Aorta (tissue), 5 donors: ENCODE measurements around the gene SUCO. TPM values are rescaled to one million over a fixed set of nuclear protein-coding genes. Genes with fewer than 3 reads are reported as not detected.
"Not testable (repeated sequence)": the region's sequence is repeated elsewhere in the genome, so short reads cannot be mapped to it uniquely, and the experiment has no call there.

ENCODE experiments used
- ATAC-seq: fragments of 200-7000 bp; cut with Tn5 transposase; one replicate; pipeline ENCODE4 v1.9.1; 2022; ENCODE audit warnings: moderate library complexity; ENCODE audit not compliant: low FRiP score
- DNase-seq, 2 donors: peaks; one replicate each; pipeline ENCODE4 v3.0.0-alpha.2; 2020
- H3K27ac ChIP-seq, 2 donors: one replicate each; pipeline ENCODE4 v1.5.1; 2013; ENCODE audit warnings: low read length in 2 of 2, mild to moderate bottlenecking in 2 of 2, moderate library complexity in 2 of 2, control low read depth in 1 of 2, inconsistent platforms in 1 of 2, low read depth in 1 of 2
- H3K27me3 ChIP-seq, 2 donors: one replicate each; pipeline ENCODE4 v1.6.1; 2013; ENCODE audit warnings: control low read depth in 1 of 2, low read length in 1 of 2, mild to moderate bottlenecking in 1 of 2, moderate library complexity in 1 of 2; ENCODE audit not compliant: insufficient read depth in 2 of 2, control insufficient read depth in 1 of 2
- H3K36me3 ChIP-seq, 2 donors: one replicate each; pipeline ENCODE4 v1.6.1; 2013; ENCODE audit warnings: control low read depth in 1 of 2, low read length in 1 of 2, mild to moderate bottlenecking in 1 of 2; ENCODE audit not compliant: insufficient read depth in 2 of 2, control insufficient read depth in 1 of 2
- H3K4me1 ChIP-seq, 2 donors: one replicate each; pipeline ENCODE4 v1.6.1; 2013; ENCODE audit warnings: low read length in 2 of 2, control low read depth in 1 of 2, mild to moderate bottlenecking in 1 of 2, moderate library complexity in 1 of 2; ENCODE audit not compliant: insufficient read depth in 2 of 2, control insufficient read depth in 1 of 2
- H3K4me3 ChIP-seq, 2 donors: one replicate each; pipeline ENCODE4 v1.5.1; 2013; ENCODE audit warnings: low read length in 2 of 2, control low read depth in 1 of 2, mild to moderate bottlenecking in 1 of 2
- H3K9me3 ChIP-seq: one replicate; pipeline ENCODE4 v1.6.1; 2013; ENCODE audit warnings: mild to moderate bottlenecking, low read length; ENCODE audit not compliant: control insufficient read depth
- WGBS, 2 donors: extraction: QIAGEN DNeasy Blood & Tissue Kit; methylation state at CpG; one replicate each; pipeline ENCODE4 v1.1.7; 2013; 5-methylcytosine and 5-hydroxymethylcytosine counted together
- intact Hi-C, 2 donors: fragments of 100-400 bp; cut with DNase I; formaldehyde crosslinking; loops; one replicate each; pipeline versions ENCODE4 v1.14.2 to v1.15.0; 2022
- polyA plus RNA-seq, 2 donors: library from polyadenylated mRNA; stranded (reverse); fragments of 200-250 nt; gene quantifications; one replicate each; pipeline ENCODE4 v1.2.3, GENCODE V29; 2013
- total RNA-seq, 2 donors: library from RNA; stranded (reverse); fragmentation: NEBNext Ultra II Directional; extraction: Animal tissue kit (Norgen Biotek cat#: 25700); gene quantifications; one replicate each; pipeline ENCODE4 v1.2.1, GENCODE V29; 2021
- donor health status: healthy with polysubstance abuse.
- donor health status: Bipolar disorder and iron deficiency.
- donor health status: DM: no; HTN: no; CAD: no.
- donor health status: DM: no; HTN: no; CAD: no.
- donor health status: DM: yes; HTN: yes; CAD: no.

The SUCO gene
- total and polyA plus RNA-seq, 4 donors, result 7.4 to 37.7 (median 22.9) TPM

DNA sequence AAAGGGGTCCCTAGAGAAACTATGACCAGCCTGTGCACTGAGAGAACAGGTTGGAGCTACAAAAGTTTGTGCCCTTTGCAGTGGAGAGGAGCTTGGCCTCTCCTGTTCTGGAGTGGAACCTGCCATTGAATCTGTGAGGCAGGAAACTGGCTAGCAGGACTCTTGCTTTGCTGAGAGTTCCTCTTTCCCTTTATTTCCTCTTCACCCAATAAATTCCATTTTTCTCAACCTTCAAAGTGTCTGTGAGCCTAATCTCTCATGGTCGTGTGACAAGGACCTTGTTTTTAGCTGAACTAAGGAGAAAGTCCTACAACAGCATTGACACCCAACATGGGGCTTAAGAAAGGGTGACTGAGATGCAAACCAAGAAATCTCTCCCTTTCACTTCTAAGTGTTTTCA is 83.2 kb downstream of the SUCO start:
- no peaks in the 10 kb centered on the region for H3K4me1 ChIP-seq
- DNase-seq, result no peak
- peaks cover 5% of the 10 kb centered on the region for H3K9me3 ChIP-seq
- WGBS, 2 donors, result 64 to 69% methylated on average over 1 of the region's 1 CpG
- no peak for ATAC-seq
- no peaks in the 10 kb centered on the region for H3K36me3 ChIP-seq
- intact Hi-C loops, result no loop called here
- H3K27ac ChIP-seq, result no peak overlapping the region
- H3K27me3 ChIP-seq, result no peaks in the 10 kb centered on the region
- H3K4me3 ChIP-seq, result no peak overlapping the region

DNA sequence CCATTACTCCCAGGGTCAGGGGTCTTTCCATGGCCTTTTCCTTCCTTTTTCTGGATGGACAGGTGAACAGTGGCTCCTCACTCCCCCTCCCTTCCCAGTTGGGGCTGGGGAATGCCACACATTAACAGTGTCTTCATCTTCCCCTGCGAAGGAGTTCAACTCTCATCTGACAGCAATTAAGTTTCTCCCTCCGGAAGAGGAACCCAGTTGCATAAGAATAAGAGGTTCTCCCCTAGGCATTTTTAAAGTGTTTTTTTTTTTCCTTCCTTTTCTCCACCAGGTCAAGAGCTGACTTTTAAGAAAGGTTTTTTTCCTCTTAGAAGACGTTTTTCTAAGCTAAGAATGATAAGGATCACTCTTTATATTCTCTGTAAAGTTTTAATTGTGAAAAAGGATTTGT is 83.7 kb downstream of the SUCO start:
- no peaks in the 10 kb centered on the region for H3K27me3 ChIP-seq
- no peaks in the 10 kb centered on the region for H3K36me3 ChIP-seq
- H3K9me3 ChIP-seq, result peaks cover 5% of the 10 kb centered on the region
- WGBS, 2 donors, result 54 to 61% methylated on average over 3 of the region's 3 CpGs
- DNase-seq, result no peak
- intact Hi-C loops, result no loop called here
- H3K27ac ChIP-seq, result no peak overlapping the region
- no peak for ATAC-seq
- H3K4me3 ChIP-seq, result no peak overlapping the region
- H3K4me1 ChIP-seq, result no peaks in the 10 kb centered on the region

DNA sequence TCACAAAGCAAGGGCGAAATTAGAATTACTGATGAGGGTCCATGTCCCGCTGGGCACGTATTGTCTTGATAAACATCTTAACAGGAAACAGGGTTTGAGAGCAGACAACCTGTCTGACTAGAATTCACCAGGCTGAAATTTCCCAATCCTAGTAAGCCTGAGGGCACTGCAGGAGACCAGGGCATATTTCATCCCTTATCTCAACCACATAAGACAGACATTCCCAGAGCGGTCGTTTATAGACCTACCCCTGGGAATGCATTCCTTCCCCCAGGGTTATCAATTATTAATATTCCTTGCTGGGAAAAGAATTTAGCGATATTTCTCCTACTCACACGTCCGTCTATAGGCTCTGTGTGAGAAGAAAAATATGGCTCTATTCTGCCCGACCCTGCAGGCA is 87.7 kb downstream of the SUCO start:
- H3K27ac ChIP-seq, H3K4me3 ChIP-seq, ATAC-seq, H3K36me3 ChIP-seq, intact Hi-C loops, H3K27me3 ChIP-seq, H3K4me1 ChIP-seq, DNase-seq, H3K9me3 ChIP-seq: not testable (repeated sequence)
- WGBS, 2 donors, result 42 to 52% methylated on average over 9 of the region's 9 CpGs

DNA sequence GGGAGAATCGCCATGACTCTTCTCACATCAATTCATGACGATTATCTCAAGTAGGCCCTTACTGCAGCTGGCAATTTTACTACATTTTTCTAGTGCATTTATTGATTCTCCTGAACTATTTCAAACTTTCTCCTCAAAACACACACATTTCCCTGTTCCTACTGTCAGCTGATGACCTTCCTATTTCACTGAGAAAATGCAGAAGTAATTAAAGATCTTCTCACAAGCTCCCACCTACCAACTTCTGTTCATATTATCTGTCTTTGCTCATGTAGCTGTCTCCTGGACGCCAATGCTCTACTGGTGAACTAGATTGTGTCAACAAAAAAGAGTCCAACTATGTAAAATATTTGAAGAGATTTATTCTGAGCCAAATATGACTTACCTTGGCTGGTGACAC is 89.6 kb downstream of the SUCO start:
- 64 to 67% methylated on average over 3 of the region's 3 CpGs for WGBS, 2 donors

DNA sequence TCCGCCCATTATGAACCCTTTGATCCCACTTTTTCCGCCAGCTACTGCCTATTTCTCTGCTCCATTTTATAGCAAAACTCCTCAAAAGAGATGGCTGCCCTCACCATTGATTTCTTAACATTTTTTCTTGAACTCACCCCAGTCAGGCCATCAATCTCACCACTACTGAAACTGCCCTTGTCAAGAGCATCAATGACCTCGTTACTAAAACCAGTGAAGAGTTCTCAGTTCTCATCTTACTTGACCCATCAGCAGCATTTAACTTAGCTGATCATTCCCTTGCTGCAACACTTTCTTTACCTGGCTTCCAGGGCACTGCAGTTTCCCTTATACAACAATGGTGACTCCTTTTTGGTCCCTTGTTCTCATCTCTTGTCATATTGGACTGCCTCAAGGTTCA is 90.8 kb downstream of the SUCO start:
- intact Hi-C loops, result no loop called here

More for the DNA sequence above, 89.6 kb downstream of the SUCO start:
- intact Hi-C loops, result no loop called here
- Histone ChIP-seq H3K36me3 (no peaks in the 10 kb centered on the region), H3K27me3 (no peaks in the 10 kb centered on the region), H3K27ac (no peak overlapping the region), H3K4me3 (no peak overlapping the region), H3K9me3 (peaks cover 4% of the 10 kb centered on the region), H3K4me1 (no peaks in the 10 kb centered on the region)
- DNase-seq, result no peak
- no peak for ATAC-seq

DNA sequence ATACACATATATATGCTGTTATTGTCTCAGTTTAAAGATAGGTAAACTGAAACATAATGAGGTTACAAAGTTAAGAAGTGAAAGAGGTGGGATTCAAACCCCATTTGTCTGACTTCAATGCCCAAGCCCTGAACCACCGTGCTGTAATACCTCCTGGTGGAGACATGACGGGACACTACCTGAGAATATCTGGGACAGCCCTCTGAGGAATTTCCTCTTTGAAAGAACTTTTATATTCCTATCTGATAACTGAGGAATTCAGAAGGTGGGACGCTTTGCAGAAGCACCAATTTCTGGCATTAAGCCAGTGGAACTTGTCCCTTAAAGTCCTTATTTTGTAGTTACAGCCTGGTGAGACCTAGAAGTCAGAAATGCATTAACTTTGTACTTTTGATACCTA is 93.9 kb downstream of the SUCO start:
- H3K27ac ChIP-seq, result no peak overlapping the region
- ATAC-seq (no peak), DNase-seq (no peak)
- no peaks in the 10 kb centered on the region for H3K36me3 ChIP-seq
- WGBS, 2 donors, result 55 to 59% methylated on average over 3 of the region's 3 CpGs
- peaks cover under 1% of the 10 kb centered on the region for H3K9me3 ChIP-seq
- H3K4me3 ChIP-seq, result no peak overlapping the region
- no peaks in the 10 kb centered on the region for H3K4me1 ChIP-seq
- no peaks in the 10 kb centered on the region for H3K27me3 ChIP-seq
- intact Hi-C loops, result no loop called here

More for the DNA sequence above, 90.8 kb downstream of the SUCO start:
- peaks cover 4% of the 10 kb centered on the region for H3K9me3 ChIP-seq
- no peaks in the 10 kb centered on the region for H3K27me3 ChIP-seq
- H3K4me1 ChIP-seq, result no peaks in the 10 kb centered on the region
- 76 to 78% methylated on average over 3 of the region's 3 CpGs for WGBS, 2 donors
- H3K27ac ChIP-seq, result no peak overlapping the region
- H3K36me3 ChIP-seq, result no peaks in the 10 kb centered on the region
- ATAC-seq (no peak), DNase-seq (no peak)
- no peak overlapping the region for H3K4me3 ChIP-seq

DNA sequence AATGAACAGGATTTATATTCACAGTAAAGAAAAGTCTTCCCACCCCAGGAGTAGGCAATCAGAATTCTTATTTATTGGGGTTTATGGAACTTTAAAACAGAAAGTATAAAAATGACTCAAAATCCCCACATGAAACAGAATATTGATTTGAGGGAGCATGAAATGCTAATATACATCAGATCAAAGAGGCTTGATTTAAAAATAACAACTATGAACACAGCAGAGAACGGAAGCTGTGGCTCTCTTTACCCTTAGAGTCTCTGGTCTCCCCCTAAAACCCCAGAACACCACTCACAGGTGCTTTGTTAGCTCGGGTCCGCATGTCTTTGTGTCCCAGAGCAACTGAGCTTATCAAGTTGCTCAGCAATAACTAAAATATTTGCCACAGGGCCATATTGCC is 94.8 kb downstream of the SUCO start:
- intact Hi-C loops, result no loop called here

DNA sequence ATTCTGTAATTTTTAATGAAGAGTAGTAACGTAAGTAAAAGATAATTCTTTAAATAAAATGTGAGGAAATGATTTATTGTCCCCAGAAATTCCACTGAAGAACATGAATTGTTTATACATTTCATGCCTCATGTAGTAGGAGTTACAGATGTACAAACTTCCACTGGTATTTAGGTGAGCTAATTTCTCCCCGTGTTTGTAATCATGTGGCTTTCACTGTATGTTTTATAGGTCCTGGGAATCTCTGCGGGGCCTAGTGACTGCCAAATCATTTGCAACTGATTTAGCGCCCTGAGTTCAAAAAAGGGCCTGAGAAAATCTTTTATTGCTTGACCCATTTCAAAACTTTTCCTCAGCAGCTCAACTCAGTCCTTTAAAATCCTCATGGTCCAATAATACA is 95.5 kb downstream of the SUCO start:
- Histone ChIP-seq H3K27ac (no peak overlapping the region), H3K36me3 (no peaks in the 10 kb centered on the region), H3K9me3 (peaks cover 3% of the 10 kb centered on the region), H3K4me3 (no peak overlapping the region), H3K27me3 (no peaks in the 10 kb centered on the region), H3K4me1 (no peaks in the 10 kb centered on the region)
- 39 to 49% methylated on average over 4 of the region's 4 CpGs for WGBS, 2 donors
- intact Hi-C loops, result no loop called here
- no peak for DNase-seq
- no peak for ATAC-seq

More for the DNA sequence above, 94.8 kb downstream of the SUCO start:
- Histone ChIP-seq H3K9me3 (peaks cover 3% of the 10 kb centered on the region), H3K27ac (no peak overlapping the region), H3K4me1 (no peaks in the 10 kb centered on the region), H3K36me3 (no peaks in the 10 kb centered on the region), H3K27me3 (no peaks in the 10 kb centered on the region), H3K4me3 (no peak overlapping the region)
- ATAC-seq (no peak), DNase-seq (no peak)
- 75 to 76% methylated on average over 3 of the region's 3 CpGs for WGBS, 2 donors

DNA sequence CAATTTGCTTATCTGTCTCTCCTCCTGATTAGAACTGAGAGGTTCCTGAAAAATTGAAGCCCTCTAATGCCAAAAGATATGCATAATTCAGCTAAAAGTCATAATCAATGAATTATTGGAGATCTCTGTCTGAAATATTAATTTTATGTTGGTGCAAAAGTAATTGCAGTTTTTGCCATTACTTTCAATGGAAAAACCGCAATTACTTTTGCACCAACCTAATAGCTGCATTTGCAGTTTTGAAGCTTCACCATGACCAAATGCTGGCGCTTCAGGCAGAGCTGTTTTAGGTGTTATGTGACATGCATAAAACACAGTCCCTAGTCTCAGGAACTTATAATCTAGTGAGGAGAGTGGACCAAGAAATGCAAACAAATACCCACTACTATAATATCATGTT is 96.2 kb downstream of the SUCO start:
- H3K36me3 ChIP-seq, result no peaks in the 10 kb centered on the region
- no peak overlapping the region for H3K27ac ChIP-seq
- intact Hi-C loops, result no loop called here
- WGBS, 2 donors, result 83 to 84% methylated on average over 2 of the region's 2 CpGs
- no peak for DNase-seq
- peaks cover 3% of the 10 kb centered on the region for H3K9me3 ChIP-seq
- H3K27me3 ChIP-seq, result no peaks in the 10 kb centered on the region
- H3K4me1 ChIP-seq, result no peaks in the 10 kb centered on the region
- ATAC-seq, result no peak
- no peak overlapping the region for H3K4me3 ChIP-seq
